ENCODE measurements around the gene IFNA4. TPM values are rescaled to one million over a fixed set of nuclear protein-coding genes. Genes with fewer than 3 reads are reported as not detected.
"Not testable (repeated sequence)": the region's sequence is repeated elsewhere in the genome, so short reads cannot be mapped to it uniquely, and the experiment has no call there.

Gene IFNA4
- total RNA-seq (not detected), polyA plus RNA-seq (not detected)
- long read RNA-seq, donor 1, result 0 reads
- long read RNA-seq, donor 2, result 0 reads
- long read RNA-seq, donor 3, result 0 reads
- long read RNA-seq, donor 4, result 0 reads
- long read RNA-seq, donor 5, result 0 reads

DNA sequence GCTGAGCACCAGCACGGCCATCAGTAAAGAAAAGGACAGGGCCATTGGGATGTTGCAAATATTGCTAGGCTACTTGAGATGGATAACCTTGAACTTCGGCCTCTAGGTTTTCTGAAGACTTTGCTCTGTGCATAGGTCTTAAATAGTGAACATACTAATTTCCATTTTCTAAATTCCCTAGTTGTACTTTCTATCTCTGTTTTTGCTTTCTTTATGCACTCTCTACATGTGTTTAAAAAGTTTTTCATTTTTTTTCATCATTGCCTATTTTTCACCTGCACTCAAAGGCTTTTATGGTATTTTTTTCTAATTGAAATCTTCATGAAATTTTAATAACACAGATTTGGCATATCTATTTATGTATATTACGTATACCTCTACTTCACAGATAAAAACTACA lies at the start of gene IFNA4:
Gene IFNA4 (minus strand): TSS at position 101 of the 400 bp plus-strand sequence. CDS start 56 bp downstream, at position 45.
- not testable (repeated sequence) for H3K9ac ChIP-seq (ENCODE audit: insufficient read depth in 1 of 2, low read length in 2 of 2); DNase-seq; H3K36me3 ChIP-seq (ENCODE audit: control insufficient read depth in 4 of 4, insufficient read depth in 4 of 4, low read length in 4 of 4); H3K9me3 ChIP-seq (ENCODE audit: control insufficient read depth in 4 of 4, insufficient read depth in 3 of 4, low read length in 3 of 4); ATAC-seq (ENCODE audit: insufficient read depth, low FRiP score); H3K27me3 ChIP-seq (ENCODE audit: control insufficient read depth in 3 of 3, insufficient read depth in 3 of 3, low read length in 2 of 3); H3K4me1 ChIP-seq (ENCODE audit: control insufficient read depth in 5 of 5, insufficient read depth in 5 of 5, low read length in 5 of 5); H3K27ac ChIP-seq (ENCODE audit: low read depth in 1 of 2, low read length in 1 of 2); H3K4me3 ChIP-seq
- 89 to 95% methylated on average over 3 of the region's 3 CpGs for WGBS, 2 donors

DNA sequence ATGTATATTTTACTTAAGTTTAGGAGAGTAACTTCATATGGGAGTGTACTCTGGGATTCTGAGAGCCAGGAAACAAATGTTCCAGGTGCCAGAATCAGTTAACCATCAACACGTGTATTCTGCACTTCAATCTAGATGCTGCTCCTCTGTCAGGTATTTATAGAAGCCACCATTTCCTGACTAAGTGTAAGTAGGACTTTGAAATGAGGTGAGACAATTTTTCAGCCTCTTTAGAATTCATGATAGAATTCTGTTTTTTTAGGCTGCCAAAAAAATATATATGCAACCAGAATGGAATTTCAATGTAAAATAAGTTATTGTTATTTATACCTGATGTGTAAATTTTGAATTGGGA lies 49.0 kb upstream of the IFNA4 start:
- H3K4me1 ChIP-seq (ENCODE audit: control insufficient read depth in 5 of 5, insufficient read depth in 5 of 5, low read length in 5 of 5); H3K9ac ChIP-seq (ENCODE audit: insufficient read depth in 1 of 2, low read length in 2 of 2); H3K27me3 ChIP-seq (ENCODE audit: control insufficient read depth in 3 of 3, insufficient read depth in 3 of 3, low read length in 2 of 3); DNase-seq; H3K9me3 ChIP-seq (ENCODE audit: control insufficient read depth in 4 of 4, insufficient read depth in 3 of 4, low read length in 3 of 4); H3K27ac ChIP-seq (ENCODE audit: low read depth in 1 of 2, low read length in 1 of 2); H3K36me3 ChIP-seq (ENCODE audit: control insufficient read depth in 4 of 4, insufficient read depth in 4 of 4, low read length in 4 of 4); ATAC-seq (ENCODE audit: insufficient read depth, low FRiP score); H3K4me3 ChIP-seq: not testable (repeated sequence)
- 0 to 2% methylated on average over 1 of the region's 1 CpG for WGBS, 2 donors

DNA sequence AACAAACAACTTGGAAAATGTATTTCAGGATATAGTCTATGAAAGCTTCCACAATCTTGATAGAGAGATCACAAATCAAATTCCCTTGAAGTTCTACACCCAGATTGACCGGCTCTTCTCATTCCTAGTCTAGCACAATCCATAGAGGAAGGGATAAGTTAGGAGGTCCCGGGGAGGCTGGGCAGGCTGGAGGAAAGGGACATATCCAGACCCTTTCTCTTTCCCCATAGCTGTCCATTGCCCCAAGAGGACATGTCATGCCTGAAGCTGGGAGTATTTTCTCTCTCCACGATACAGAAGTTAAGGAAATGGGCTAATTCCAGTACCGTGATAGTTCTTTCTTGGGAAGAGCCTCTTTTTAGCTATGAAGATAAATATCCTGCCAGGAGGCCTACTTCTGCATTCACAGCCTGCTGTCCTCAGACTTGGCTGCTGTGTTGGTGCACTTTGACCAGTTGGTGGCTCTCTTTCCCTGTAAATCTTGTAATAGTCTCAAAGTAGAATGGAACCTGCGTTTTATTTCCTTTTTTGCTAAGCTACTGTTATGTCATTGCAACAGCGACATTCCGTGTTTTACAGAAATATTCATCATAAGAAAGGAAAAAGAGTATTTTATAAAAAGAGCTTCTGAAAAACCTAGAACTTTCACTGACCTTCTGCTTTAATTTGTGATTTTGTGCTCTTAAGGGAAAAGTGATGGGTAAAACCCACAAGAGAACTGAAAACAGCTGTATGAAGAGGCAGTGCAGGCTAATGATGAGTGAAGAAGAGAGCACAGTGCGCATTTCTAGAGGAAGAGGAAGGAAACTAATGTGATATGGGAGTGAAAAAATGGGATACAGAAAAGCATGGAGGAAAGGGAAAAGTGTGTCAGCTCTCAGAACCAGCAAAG lies 48.3 kb upstream of the IFNA4 start:
- not testable (repeated sequence) for H3K9ac ChIP-seq (ENCODE audit: insufficient read depth in 1 of 2, low read length in 2 of 2); H3K4me1 ChIP-seq (ENCODE audit: control insufficient read depth in 5 of 5, insufficient read depth in 5 of 5, low read length in 5 of 5); H3K36me3 ChIP-seq (ENCODE audit: control insufficient read depth in 4 of 4, insufficient read depth in 4 of 4, low read length in 4 of 4); H3K4me3 ChIP-seq; H3K27ac ChIP-seq (ENCODE audit: low read depth in 1 of 2, low read length in 1 of 2); ATAC-seq (ENCODE audit: insufficient read depth, low FRiP score); H3K9me3 ChIP-seq (ENCODE audit: control insufficient read depth in 4 of 4, insufficient read depth in 3 of 4, low read length in 3 of 4); H3K27me3 ChIP-seq (ENCODE audit: control insufficient read depth in 3 of 3, insufficient read depth in 3 of 3, low read length in 2 of 3)
- TF ChIP-seq, protein P1, sequence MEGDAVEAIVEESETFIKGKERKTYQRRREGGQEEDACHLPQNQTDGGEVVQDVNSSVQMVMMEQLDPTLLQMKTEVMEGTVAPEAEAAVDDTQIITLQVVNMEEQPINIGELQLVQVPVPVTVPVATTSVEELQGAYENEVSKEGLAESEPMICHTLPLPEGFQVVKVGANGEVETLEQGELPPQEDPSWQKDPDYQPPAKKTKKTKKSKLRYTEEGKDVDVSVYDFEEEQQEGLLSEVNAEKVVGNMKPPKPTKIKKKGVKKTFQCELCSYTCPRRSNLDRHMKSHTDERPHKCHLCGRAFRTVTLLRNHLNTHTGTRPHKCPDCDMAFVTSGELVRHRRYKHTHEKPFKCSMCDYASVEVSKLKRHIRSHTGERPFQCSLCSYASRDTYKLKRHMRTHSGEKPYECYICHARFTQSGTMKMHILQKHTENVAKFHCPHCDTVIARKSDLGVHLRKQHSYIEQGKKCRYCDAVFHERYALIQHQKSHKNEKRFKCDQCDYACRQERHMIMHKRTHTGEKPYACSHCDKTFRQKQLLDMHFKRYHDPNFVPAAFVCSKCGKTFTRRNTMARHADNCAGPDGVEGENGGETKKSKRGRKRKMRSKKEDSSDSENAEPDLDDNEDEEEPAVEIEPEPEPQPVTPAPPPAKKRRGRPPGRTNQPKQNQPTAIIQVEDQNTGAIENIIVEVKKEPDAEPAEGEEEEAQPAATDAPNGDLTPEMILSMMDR (IDR thresholded peaks at IDR 0.05; ENCODE audit: control extremely low read depth, extremely low read depth), result peak; percentile 34
- 26 to 31% methylated on average over 8 of the region's 8 CpGs for WGBS, 2 donors
- DNase-seq, result peak; percentile 17 to 55 (median 50)

DNA sequence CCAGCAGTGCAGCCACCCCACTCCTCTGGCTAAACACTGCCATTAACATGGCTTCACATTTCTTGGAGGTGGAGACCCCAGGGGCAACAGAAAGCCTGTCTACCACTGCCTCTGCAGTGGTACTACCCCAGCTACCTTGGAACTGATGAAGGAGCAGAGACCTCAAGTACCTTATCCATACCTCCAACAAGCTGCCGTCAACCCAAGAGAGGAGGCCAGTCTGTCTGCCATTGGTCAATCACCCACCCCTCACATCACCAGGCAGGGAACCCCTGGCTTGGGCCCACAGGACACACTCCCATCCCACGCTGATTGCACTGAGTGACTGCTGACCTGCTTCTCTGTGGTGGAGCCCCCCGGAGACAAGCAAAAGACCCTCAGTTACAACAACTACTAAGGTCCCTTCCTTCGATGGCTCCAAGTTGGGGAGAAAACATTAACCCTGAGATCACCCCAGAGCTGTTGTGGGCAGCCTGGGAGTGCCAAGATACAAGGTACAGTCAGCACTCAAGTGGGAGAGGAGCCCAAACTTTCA lies 46.8 kb upstream of the IFNA4 start:
- no peak overlapping the region for H3K27ac ChIP-seq (ENCODE audit: low read depth in 1 of 2, low read length in 1 of 2)
- DNase-seq, result no peak
- TF ChIP-seq, protein P1 (IDR thresholded peaks at IDR 0.05; ENCODE audit: control extremely low read depth, extremely low read depth), result no peak

More for the DNA sequence above, 46.8 kb upstream of the IFNA4 start:
- Histone ChIP-seq H3K4me3 (no peak overlapping the region), H3K9ac (ENCODE audit: insufficient read depth in 1 of 2, low read length in 2 of 2) (no peak overlapping the region), H3K9me3 (ENCODE audit: control insufficient read depth in 4 of 4, insufficient read depth in 3 of 4, low read length in 3 of 4) (no peaks in the 10 kb centered on the region), H3K27me3 (ENCODE audit: control insufficient read depth in 3 of 3, insufficient read depth in 3 of 3, low read length in 2 of 3) (no peaks in the 10 kb centered on the region), H3K4me1 (ENCODE audit: control insufficient read depth in 5 of 5, insufficient read depth in 5 of 5, low read length in 5 of 5) (no peaks in the 10 kb centered on the region), H3K36me3 (ENCODE audit: control insufficient read depth in 4 of 4, insufficient read depth in 4 of 4, low read length in 4 of 4) (no peaks in the 10 kb centered on the region)
- WGBS, 2 donors, result 85 to 86% methylated on average over 4 of the region's 4 CpGs
- ATAC-seq (ENCODE audit: insufficient read depth, low FRiP score), result no peak
